Measurements from ENCODE around the gene RAD51B.

The RAD51B gene

DNA sequence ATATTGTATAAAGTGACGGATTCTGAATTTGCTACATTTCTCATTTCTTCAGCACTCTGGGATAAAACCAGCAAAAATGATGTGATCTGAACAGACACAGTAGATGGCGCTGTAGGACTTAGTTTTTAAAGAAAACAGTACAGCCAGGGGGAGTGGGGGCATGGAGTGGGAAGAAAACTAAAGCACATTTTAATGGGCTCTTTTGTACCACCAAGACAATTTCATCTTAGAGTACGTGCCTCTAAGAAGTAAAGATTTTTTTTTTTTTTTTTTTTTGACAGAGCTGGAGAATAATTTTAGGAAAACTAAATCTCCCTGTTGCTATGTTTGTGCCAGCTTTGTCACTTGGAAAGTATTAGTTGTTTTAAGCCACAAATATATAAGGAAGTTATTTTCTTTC is 124.4 kb downstream of the RAD51B start:
- TF ChIP-seq CTCF (IDR thresholded peaks at IDR 0.05; ENCODE audit: borderline replicate concordance, insufficient read depth, low read depth, low read length): peak; percentile 38; the same call in 1 of the 2 replicates
- no peak overlapping the region for H3K4me3 ChIP-seq (ENCODE audit: low read depth, low read length)

- H3K4me3 ChIP-seq (ENCODE audit: low read depth, low read length): no peak overlapping the region
- no peak for TF ChIP-seq CTCF (IDR thresholded peaks at IDR 0.05; ENCODE audit: borderline replicate concordance, insufficient read depth, low read depth, low read length)
Measured at GRCh38 chr14:67944605-67945004, 125.0 kb downstream of the RAD51B start.

DNA sequence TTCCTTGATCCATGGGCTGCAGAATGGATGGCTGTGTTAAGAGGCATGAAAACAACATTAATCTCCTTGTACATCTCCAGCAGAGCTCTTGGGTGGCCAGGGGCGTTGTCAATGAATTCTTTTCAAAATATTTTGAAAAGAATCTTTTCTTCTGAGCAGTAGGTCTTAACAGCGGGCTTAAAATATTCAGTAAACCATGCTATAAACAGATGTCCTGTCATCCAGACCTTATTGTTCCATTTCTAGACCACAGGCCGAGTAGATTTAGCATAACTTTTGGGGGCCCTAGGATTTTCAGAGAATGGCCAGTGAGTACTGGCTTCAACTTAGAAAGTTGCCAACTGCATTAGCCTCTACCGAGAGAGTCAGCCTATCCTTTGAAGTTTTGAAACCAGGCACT is 130.2 kb downstream of the RAD51B start:
- no peak for TF ChIP-seq CTCF (IDR thresholded peaks at IDR 0.05; ENCODE audit: borderline replicate concordance, insufficient read depth, low read depth, low read length)
- H3K4me3 ChIP-seq (ENCODE audit: low read depth, low read length): no peak overlapping the region

GRCh38 chr14:67950386-67950785 is 130.8 kb downstream of the RAD51B start:
- TF ChIP-seq CTCF (IDR thresholded peaks at IDR 0.05; ENCODE audit: borderline replicate concordance, insufficient read depth, low read depth, low read length): no peak

GRCh38 chr14:67951529-67952135 is 132.1 kb downstream of the RAD51B start:
- no peak overlapping the region for H3K4me3 ChIP-seq (ENCODE audit: low read depth, low read length)
- TF ChIP-seq CTCF (IDR thresholded peaks at IDR 0.05; ENCODE audit: borderline replicate concordance, insufficient read depth, low read depth, low read length): no peak

More at GRCh38 chr14:67950386-67950785, 130.8 kb downstream of the RAD51B start:
- H3K4me3 ChIP-seq (ENCODE audit: low read depth, low read length): no peak overlapping the region

GRCh38 chr14:67952381-67952780 is 132.8 kb downstream of the RAD51B start:
- TF ChIP-seq CTCF (IDR thresholded peaks at IDR 0.05; ENCODE audit: borderline replicate concordance, insufficient read depth, low read depth, low read length): no peak
- no peak overlapping the region for H3K4me3 ChIP-seq (ENCODE audit: low read depth, low read length)

DNA sequence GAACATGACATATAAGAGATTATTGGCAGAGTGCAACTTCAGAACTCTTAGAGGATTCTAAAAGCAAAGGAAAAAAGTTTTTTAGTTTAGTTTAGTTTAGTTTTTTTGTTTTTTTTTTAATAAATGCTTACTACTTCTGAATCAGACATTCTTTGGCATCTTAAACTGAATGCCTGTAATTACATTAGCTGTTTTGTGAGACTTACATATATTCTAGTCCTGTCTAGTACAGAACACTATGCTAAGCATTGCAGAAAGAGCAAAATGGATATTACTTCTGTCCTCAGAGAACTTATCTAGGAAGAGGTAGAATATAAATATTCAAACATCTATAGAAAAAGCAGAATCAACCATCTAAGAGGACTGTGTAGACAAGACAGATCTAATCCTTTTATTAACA is 133.2 kb downstream of the RAD51B start:
- H3K4me3 ChIP-seq (ENCODE audit: low read depth, low read length): no peak overlapping the region
- TF ChIP-seq CTCF (IDR thresholded peaks at IDR 0.05; ENCODE audit: borderline replicate concordance, insufficient read depth, low read depth, low read length): no peak
